H4 (cell line): ENCODE results near the gene ZBBX. TPM values are rescaled to one million over a fixed set of nuclear protein-coding genes. Genes with fewer than 3 reads are reported as not detected.

ENCODE experiments used
- DNase-seq: peaks from one replicate; pipeline ENCODE4 v3.0.0-alpha.2; 2015; ENCODE audit warnings: low spot score
- total RNA-seq: library from RNA; depleted of rRNA; stranded (reverse); fragments of >200 nt; shearing (Covaris generic); gene quantifications from 2 replicates; pipeline ENCODE4 v1.2.3, GENCODE V29; 2014; rRNA removed

ZBBX gene
- total RNA-seq, 1 experiment from 2014 or later: 1.0 TPM

GRCh38 chr3:167305340-167305890 is 74.7 kb downstream of the ZBBX start:
- DNase-seq: no peak

- peak; percentile 8 for DNase-seq
Observed at GRCh38 chr3:167304077-167304476, 76.0 kb downstream of the ZBBX start.

GRCh38 chr3:167302678-167303077 is 77.4 kb downstream of the ZBBX start:
- DNase-seq: no peak

GRCh38 chr3:167300207-167300606 is 79.9 kb downstream of the ZBBX start:
- DNase-seq: no peak

- DNase-seq: no peak
Observed at GRCh38 chr3:167289435-167289834, 90.7 kb downstream of the ZBBX start.

- DNase-seq: no peak
Observed at GRCh38 chr3:167288737-167289136, 91.4 kb downstream of the ZBBX start.

GRCh38 chr3:167287308-167287707 is 92.8 kb downstream of the ZBBX start:
- DNase-seq: no peak

- DNase-seq: no peak
Observed at GRCh38 chr3:167274141-167274874, 105.8 kb downstream of the ZBBX start.

- DNase-seq: no peak
Observed at GRCh38 chr3:167253037-167253436, 127.1 kb downstream of the ZBBX start.

GRCh38 chr3:167251678-167252077 is 128.4 kb downstream of the ZBBX start:
- DNase-seq: no peak

- DNase-seq: no peak
Observed at GRCh38 chr3:167246252-167246651, 133.8 kb downstream of the ZBBX start.

- no peak for DNase-seq
Observed at GRCh38 chr3:167241048-167241845, 138.8 kb downstream of the ZBBX start.

GRCh38 chr3:167228135-167228534 is 152.0 kb downstream of the ZBBX start:
- peak; percentile 53 for DNase-seq

GRCh38 chr3:167225821-167226220 is 154.3 kb downstream of the ZBBX start:
- no peak for DNase-seq

GRCh38 chr3:167209011-167209410 is 171.1 kb downstream of the ZBBX start:
- DNase-seq: no peak

- DNase-seq: no peak
Observed at GRCh38 chr3:167203062-167203461, 177.0 kb downstream of the ZBBX start.

GRCh38 chr3:167198949-167199600 is 181.0 kb downstream of the ZBBX start:
- no peak for DNase-seq

Other genes starting within 250 kb of the ZBBX start
- 0.12 TPM in 1 of 2 replicates, not detected in the other for gene SERPINI2, start 93.7 kb upstream of the ZBBX start, total RNA-seq